Right lobe of liver (tissue), 6 donors: ENCODE measurements around the gene GRID1. TPM values are rescaled to one million over a fixed set of nuclear protein-coding genes. Genes with fewer than 3 reads are reported as not detected.

Source experiments
- ATAC-seq, 4 donors: fragments of 200-7000 bp; cut with Tn5 transposase; one replicate each; pipeline ENCODE4 v1.9.1; 2020; ENCODE audit warnings: mild to moderate bottlenecking in 4 of 4, moderate library complexity in 4 of 4
- DNase-seq, 3 donors: peaks; one replicate each; pipeline ENCODE4 v3.0.0-alpha.2; 2020
- H3K27ac ChIP-seq, 3 donors: fragments of 200-600 bp; one replicate each; pipeline ENCODE4 v1.8.0; 2022
- H3K27me3 ChIP-seq, 2 donors: fragments of 200-600 bp; one replicate each; pipeline ENCODE4 v1.8.0; 2022
- H3K36me3 ChIP-seq, 4 donors: fragments of 200-600 bp; sonication (generic) in 1 of 4; one replicate each; pipeline versions ENCODE4 v1.5.1 to v1.8.0; 2017 to 2022; ENCODE audit warnings: control low read depth in 1 of 4
- H3K4me1 ChIP-seq, 4 donors: fragments of 200-600 bp; sonication (generic) in 1 of 4; one replicate each; pipeline versions ENCODE4 v1.5.1 to v1.8.0; 2017 to 2022; ENCODE audit warnings: control low read depth in 1 of 4
- H3K4me3 ChIP-seq, 3 donors: fragments of 200-600 bp; one replicate each; pipeline ENCODE4 v1.8.0; 2022
- H3K9me3 ChIP-seq, 4 donors: fragments of 200-600 bp; sonication (generic) in 1 of 4; one replicate each; pipeline versions ENCODE4 v1.5.1 to v1.8.0; 2017 to 2022; ENCODE audit warnings: control low read depth in 1 of 4
- CTCF ChIP-seq, 4 donors: fragments of 200-600 bp in 3 of 4; fragments of 450-650 bp in 1 of 4; IDR thresholded peaks; one replicate each; pipeline versions ENCODE4 v1.5.1 to v1.8.0; 2016 to 2022; ENCODE audit warnings: antibody characterized with exemption in 4 of 4, mild to moderate bottlenecking in 2 of 4
- POLR2A ChIP-seq: fragments of 450-650 bp; IDR thresholded peaks from one replicate; pipeline ENCODE4 v1.6.1; 2017; ENCODE audit warnings: antibody characterized with exemption, mild to moderate bottlenecking
- WGBS: methylation state at CpG from one replicate; pipeline ENCODE4 v1.1.6; 2018; ENCODE audit warnings: low coverage, low lambda C conversion rate; ENCODE audit not compliant: insufficient coverage; ENCODE audit errors: missing lambda C conversion rate; 5-methylcytosine and 5-hydroxymethylcytosine counted together
- intact Hi-C, 2 donors: fragments of 100-400 bp; cut with DNase I; formaldehyde crosslinking; loops; one replicate each; pipeline versions ENCODE4 v1.11.2 to v1.14.1; 2022
- total RNA-seq, 6 experiments: library from RNA; depleted of rRNA in 2 of 6; stranded (reverse); fragments of >200 nt in 2 of 6; fragmentation: NEBNext Ultra II Directional in 3 of 6; extraction: Animal tissue kit (Norgen Biotek cat#: 25700) in 3 of 6; gene quantifications; one replicate each; pipeline versions ENCODE4 v1.1.0 to v1.2.4, GENCODE V29; 2016 to 2023
- donor health status: DM: no; HTN: yes; CAD: no.
- donor health status: DM: no; HTN: no; CAD: no.
- donor health status: DM: no; HTN: no; CAD: no.
- donor health status: DM: no; HTN: yes; CAD: no.
- donor health status: DM: no; HTN: yes; CAD: no.

Gene GRID1
- total RNA-seq, 6 experiments from 2014 or later, result 0.05 to 1.9 (median 0.81) TPM

GRCh38 chr10:86053675-86054074 lies 312.9 kb downstream of the GRID1 start:
- DNase-seq (no peak), ATAC-seq (no peak)
- Histone ChIP-seq H3K4me1 (no peaks in the 10 kb centered on the region), H3K36me3 (no peaks in the 10 kb centered on the region), H3K27me3 (no peaks in the 10 kb centered on the region), H3K9me3 (no peaks in the 10 kb centered on the region), H3K27ac (no peak overlapping the region), H3K4me3 (no peak overlapping the region)
- intact Hi-C loops, result no loop called here
- no peak for TF ChIP-seq POLR2A
- no peak for TF ChIP-seq CTCF (IDR thresholded peaks at IDR 0.05)
- WGBS, result 66% methylated on average over 2 of the region's 2 CpGs

GRCh38 chr10:86051586-86051985 lies 315.0 kb downstream of the GRID1 start:
- no peak for ATAC-seq
- intact Hi-C loops, result no loop called here
- WGBS, result 52% methylated on average over 3 of the region's 3 CpGs
- TF ChIP-seq POLR2A (no peak), CTCF (IDR thresholded peaks at IDR 0.05) (no peak)
- H3K4me1 ChIP-seq, result no peaks in the 10 kb centered on the region
- H3K36me3 ChIP-seq, result no peaks in the 10 kb centered on the region
- no peak overlapping the region for H3K4me3 ChIP-seq
- no peaks in the 10 kb centered on the region for H3K27me3 ChIP-seq
- no peak overlapping the region for H3K27ac ChIP-seq
- no peaks in the 10 kb centered on the region for H3K9me3 ChIP-seq
- DNase-seq, result no peak

GRCh38 chr10:86049442-86049841 lies 317.2 kb downstream of the GRID1 start:
- ATAC-seq, result no peak
- 80% methylated on average over 4 of the region's 4 CpGs for WGBS
- H3K4me3 ChIP-seq, result no peak overlapping the region

GRCh38 chr10:86048973-86049372 lies 317.6 kb downstream of the GRID1 start:
- Histone ChIP-seq H3K27me3 (no peaks in the 10 kb centered on the region), H3K4me1 (no peaks in the 10 kb centered on the region), H3K9me3 (no peaks in the 10 kb centered on the region), H3K27ac (no peak overlapping the region), H3K4me3 (no peak overlapping the region), H3K36me3 (no peaks in the 10 kb centered on the region)
- intact Hi-C loops, result no loop called here
- DNase-seq (no peak), ATAC-seq (no peak)
- 92% methylated on average over 1 of the region's 2 CpGs for WGBS
- TF ChIP-seq CTCF (IDR thresholded peaks at IDR 0.05) (no peak), POLR2A (no peak)

More at GRCh38 chr10:86049442-86049841, 317.2 kb downstream of the GRID1 start:
- H3K27ac ChIP-seq, result no peak overlapping the region
- no peak for DNase-seq
- H3K36me3 ChIP-seq, result no peaks in the 10 kb centered on the region
- no peaks in the 10 kb centered on the region for H3K4me1 ChIP-seq
- intact Hi-C loops, result no loop called here
- H3K9me3 ChIP-seq, result no peaks in the 10 kb centered on the region
- no peak for TF ChIP-seq POLR2A
- TF ChIP-seq CTCF (IDR thresholded peaks at IDR 0.05), result no peak
- H3K27me3 ChIP-seq, result no peaks in the 10 kb centered on the region

- Histone ChIP-seq H3K4me1 (no peaks in the 10 kb centered on the region), H3K36me3 (no peaks in the 10 kb centered on the region), H3K27ac (no peak overlapping the region), H3K4me3 (no peak overlapping the region), H3K9me3 (no peaks in the 10 kb centered on the region), H3K27me3 (no peaks in the 10 kb centered on the region)
- DNase-seq (no peak), ATAC-seq (no peak)
- intact Hi-C loops, result no loop called here
- TF ChIP-seq CTCF (IDR thresholded peaks at IDR 0.05) (no peak), POLR2A (no peak)
Measured at GRCh38 chr10:86048571-86048970, 318.0 kb downstream of the GRID1 start.
